Fibroblast of lung (primary cell): ENCODE data around the gene ABCC11. TPM values are rescaled to one million over a fixed set of nuclear protein-coding genes. Genes with fewer than 3 reads are reported as not detected.
A peak's percentile ranks its signal among the peaks of the same experiment; 100 is the strongest.

Experiments
- DNase-seq, 2 donors: peaks; one replicate each; pipeline versions ENCODE4 v3.0.0 to v3.0.0-alpha.2; 2010; ENCODE audit warnings: low read depth in 2 of 2
- H2AFZ ChIP-seq: 2 replicates; pipeline ENCODE4 v1.5.1; 2012; ENCODE audit warnings: low read length, control low read depth, inconsistent platforms
- H3K27ac ChIP-seq: 2 replicates; pipeline ENCODE4 v1.5.1; 2011; ENCODE audit warnings: low read length, control low read depth; ENCODE audit not compliant: insufficient read depth
- H3K27me3 ChIP-seq: 2 replicates; pipeline ENCODE4 v1.5.1; 2011; ENCODE audit warnings: mild to moderate bottlenecking, low read length; ENCODE audit not compliant: control insufficient read depth, insufficient read depth
- H3K36me3 ChIP-seq: 2 replicates; pipeline ENCODE4 v1.5.1; 2011; ENCODE audit warnings: low read length; ENCODE audit not compliant: control insufficient read depth, insufficient read depth
- H3K4me1 ChIP-seq: 2 replicates; pipeline ENCODE4 v1.5.1; 2011; ENCODE audit warnings: low read length; ENCODE audit not compliant: control insufficient read depth, insufficient read depth; ENCODE audit errors: extremely low read depth
- H3K4me2 ChIP-seq: 2 replicates; pipeline ENCODE4 v1.5.1; 2011; ENCODE audit warnings: low read length, control low read depth; ENCODE audit not compliant: insufficient read depth; ENCODE audit errors: extremely low read depth
- H3K4me3 ChIP-seq, 4 experiments: fragments of 200-600 bp in 1 of 4; sonication (generic) in 1 of 4; replicated peaks in 1 of 4; 2 replicates each; pipeline ENCODE4 v1.5.1; 2011 to 2016; ENCODE audit warnings: low read length in 4 of 4, low read depth in 3 of 4, mild to moderate bottlenecking in 3 of 4, control low read depth in 2 of 4, inconsistent platforms in 1 of 4, mixed read lengths in 1 of 4; ENCODE audit not compliant: insufficient read depth in 1 of 4; ENCODE audit errors: control extremely low read depth in 1 of 4
- H3K79me2 ChIP-seq: 2 replicates; pipeline ENCODE4 v1.5.1; 2012; ENCODE audit warnings: mild to moderate bottlenecking, low read length, inconsistent platforms; ENCODE audit not compliant: control insufficient read depth, insufficient read depth
- H3K9ac ChIP-seq: 2 replicates; pipeline ENCODE4 v1.5.1; 2011; ENCODE audit warnings: mild to moderate bottlenecking, low read length, control low read depth; ENCODE audit not compliant: insufficient read depth
- H3K9me3 ChIP-seq: 2 replicates; pipeline ENCODE4 v1.5.1; 2012; ENCODE audit warnings: low read depth, low read length; ENCODE audit not compliant: control insufficient read depth, insufficient read depth
- H4K20me1 ChIP-seq: 2 replicates; pipeline ENCODE4 v1.5.1; 2011; ENCODE audit warnings: low read length; ENCODE audit not compliant: control insufficient read depth, insufficient read depth; ENCODE audit errors: extremely low read depth
- EZH2 ChIP-seq: IDR thresholded peaks from 2 replicates; pipeline ENCODE4 v1.5.1; 2012; ENCODE audit warnings: low read length, control low read depth, mild to moderate bottlenecking; ENCODE audit errors: missing control alignments
- polyA plus RNA-seq, 2 donors: library from polyadenylated mRNA; depleted of rRNA in 1 of 2; stranded (reverse) in 1 of 2; unstranded in 1 of 2; fragments of >200 nt; gene quantifications; 2 replicates each; pipeline ENCODE4 v1.2.1, GENCODE V29; 2011 to 2012; ENCODE audit warnings: missing spikeins in 1 of 2
- total RNA-seq: library from RNA; depleted of rRNA; stranded (reverse); fragments of >200 nt; gene quantifications from 2 replicates; pipeline ENCODE4 v1.2.1, GENCODE V29; 2014
- TF ChIP-seq, protein P1 (sequence below), 2 donors: IDR thresholded peaks in 1 of 2; conservative IDR thresholded peaks in 1 of 2; 1 replicate in 1 of 2; 2 replicates in 1 of 2; pipeline ENCODE4 v1.5.1; 2011 to 2012; ENCODE audit warnings: low read length in 2 of 2, control low read depth in 1 of 2, inconsistent platforms in 1 of 2, low read depth in 1 of 2, mild to moderate bottlenecking in 1 of 2

Gene ABCC11
- total and polyA plus RNA-seq, 2 donors (not counting 1 experiment from before 2014, with no cell fraction given) = 0.17 to 0.20 TPM

DNA sequence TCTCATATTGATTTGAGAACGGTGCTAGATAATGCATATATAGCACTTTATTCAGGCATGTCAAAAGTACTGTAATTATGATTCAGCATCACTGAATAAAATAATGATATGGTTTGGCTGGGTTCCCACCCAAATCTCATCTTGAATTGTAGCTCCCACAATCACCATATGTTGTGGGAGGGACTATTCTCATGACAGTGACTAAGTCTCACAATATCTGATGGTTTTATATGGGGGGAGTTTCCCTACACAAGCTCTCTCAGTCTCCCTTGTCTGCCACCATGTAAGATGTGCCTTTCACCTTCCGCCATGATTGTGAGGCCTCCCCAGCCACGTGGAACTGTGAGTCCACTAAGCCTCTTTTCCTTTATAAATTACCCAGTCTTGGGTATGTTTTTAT is 28.9 kb downstream of the ABCC11 start:
- H3K4me2 ChIP-seq = no peak overlapping the region
- no peak overlapping the region for H3K9ac ChIP-seq
- H3K27ac ChIP-seq = no peak overlapping the region
- H3K4me1 ChIP-seq = no peaks in the 10 kb centered on the region
- no peaks in the 10 kb centered on the region for H3K27me3 ChIP-seq
- H3K9me3 ChIP-seq = no peaks in the 10 kb centered on the region
- H3K36me3 ChIP-seq = no peaks in the 10 kb centered on the region
- no peaks in the 10 kb centered on the region for H3K79me2 ChIP-seq
- no peaks in the 10 kb centered on the region for H4K20me1 ChIP-seq
- H3K4me3 ChIP-seq = no peak overlapping the region
- DNase-seq = no peak
- H2AFZ ChIP-seq = no peak overlapping the region
- TF ChIP-seq EZH2 = no peak
- TF ChIP-seq, protein P1, sequence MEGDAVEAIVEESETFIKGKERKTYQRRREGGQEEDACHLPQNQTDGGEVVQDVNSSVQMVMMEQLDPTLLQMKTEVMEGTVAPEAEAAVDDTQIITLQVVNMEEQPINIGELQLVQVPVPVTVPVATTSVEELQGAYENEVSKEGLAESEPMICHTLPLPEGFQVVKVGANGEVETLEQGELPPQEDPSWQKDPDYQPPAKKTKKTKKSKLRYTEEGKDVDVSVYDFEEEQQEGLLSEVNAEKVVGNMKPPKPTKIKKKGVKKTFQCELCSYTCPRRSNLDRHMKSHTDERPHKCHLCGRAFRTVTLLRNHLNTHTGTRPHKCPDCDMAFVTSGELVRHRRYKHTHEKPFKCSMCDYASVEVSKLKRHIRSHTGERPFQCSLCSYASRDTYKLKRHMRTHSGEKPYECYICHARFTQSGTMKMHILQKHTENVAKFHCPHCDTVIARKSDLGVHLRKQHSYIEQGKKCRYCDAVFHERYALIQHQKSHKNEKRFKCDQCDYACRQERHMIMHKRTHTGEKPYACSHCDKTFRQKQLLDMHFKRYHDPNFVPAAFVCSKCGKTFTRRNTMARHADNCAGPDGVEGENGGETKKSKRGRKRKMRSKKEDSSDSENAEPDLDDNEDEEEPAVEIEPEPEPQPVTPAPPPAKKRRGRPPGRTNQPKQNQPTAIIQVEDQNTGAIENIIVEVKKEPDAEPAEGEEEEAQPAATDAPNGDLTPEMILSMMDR (conservative IDR thresholded peaks at IDR 0.05 in 1 of 2, IDR thresholded peaks at IDR 0.05 in 1 of 2; ENCODE audit: low read depth in 1 of 2, low read length in 2 of 2) = no peak

DNA sequence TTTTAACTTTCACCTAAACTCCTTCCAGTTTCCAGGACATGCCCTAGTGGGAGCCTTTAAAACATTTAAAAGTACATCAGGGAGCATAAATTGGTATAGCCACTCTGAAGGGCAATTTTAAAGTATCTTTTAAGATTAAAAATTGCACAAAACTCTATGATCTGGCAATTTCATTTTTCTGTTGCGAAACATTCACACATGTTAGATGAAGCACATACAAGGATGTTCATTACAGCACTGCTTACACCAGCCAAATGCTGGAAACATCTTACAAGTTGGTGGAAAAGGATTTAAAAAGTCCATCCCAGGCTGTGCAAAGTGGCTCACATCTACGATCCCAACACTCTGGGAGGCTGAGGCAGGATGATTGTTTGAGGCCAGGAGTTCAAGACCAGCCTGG is 29.6 kb downstream of the ABCC11 start:
- Histone ChIP-seq H3K27me3 (no peaks in the 10 kb centered on the region), H3K4me1 (no peaks in the 10 kb centered on the region), H3K27ac (no peak overlapping the region), H3K9me3 (no peaks in the 10 kb centered on the region), H3K79me2 (no peaks in the 10 kb centered on the region), H3K9ac (no peak overlapping the region), H3K4me3 (no peak overlapping the region), H3K4me2 (no peak overlapping the region), H4K20me1 (no peaks in the 10 kb centered on the region), H3K36me3 (no peaks in the 10 kb centered on the region), H2AFZ (no peak overlapping the region)
- no peak for TF ChIP-seq EZH2
- TF ChIP-seq, protein P1 (conservative IDR thresholded peaks at IDR 0.05 in 1 of 2, IDR thresholded peaks at IDR 0.05 in 1 of 2; ENCODE audit: low read depth in 1 of 2, low read length in 2 of 2) = no peak
- peak in 1 of 2 donors; percentile 10 for DNase-seq

- Histone ChIP-seq H3K4me1 (no peaks in the 10 kb centered on the region), H3K9ac (no peak overlapping the region), H3K4me3 (no peak overlapping the region), H3K9me3 (no peaks in the 10 kb centered on the region), H3K27ac (no peak overlapping the region), H3K4me2 (no peak overlapping the region), H3K36me3 (no peaks in the 10 kb centered on the region), H2AFZ (no peak overlapping the region), H3K79me2 (no peaks in the 10 kb centered on the region), H4K20me1 (no peaks in the 10 kb centered on the region), H3K27me3 (no peaks in the 10 kb centered on the region)
- no peak for TF ChIP-seq EZH2
- TF ChIP-seq, protein P1 (conservative IDR thresholded peaks at IDR 0.05 in 1 of 2, IDR thresholded peaks at IDR 0.05 in 1 of 2; ENCODE audit: low read depth in 1 of 2, low read length in 2 of 2) = no peak
- no peak for DNase-seq
These were observed 31.6 kb downstream of the ABCC11 start for GRCh38 chr16:48215738-48216137.
